GM18868 (cell line): ENCODE data around the gene PARP16.

ENCODE experiments used
- ATAC-seq: cut with Tn5 transposase; IDR thresholded peaks from one replicate; pipeline ENCODE4 v1.9.1; 2021; ENCODE audit warnings: mild to moderate bottlenecking, moderate library complexity; ENCODE audit not compliant: unreplicated experiment

The PARP16 gene, protein sequence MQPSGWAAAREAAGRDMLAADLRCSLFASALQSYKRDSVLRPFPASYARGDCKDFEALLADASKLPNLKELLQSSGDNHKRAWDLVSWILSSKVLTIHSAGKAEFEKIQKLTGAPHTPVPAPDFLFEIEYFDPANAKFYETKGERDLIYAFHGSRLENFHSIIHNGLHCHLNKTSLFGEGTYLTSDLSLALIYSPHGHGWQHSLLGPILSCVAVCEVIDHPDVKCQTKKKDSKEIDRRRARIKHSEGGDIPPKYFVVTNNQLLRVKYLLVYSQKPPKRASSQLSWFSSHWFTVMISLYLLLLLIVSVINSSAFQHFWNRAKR

DNA sequence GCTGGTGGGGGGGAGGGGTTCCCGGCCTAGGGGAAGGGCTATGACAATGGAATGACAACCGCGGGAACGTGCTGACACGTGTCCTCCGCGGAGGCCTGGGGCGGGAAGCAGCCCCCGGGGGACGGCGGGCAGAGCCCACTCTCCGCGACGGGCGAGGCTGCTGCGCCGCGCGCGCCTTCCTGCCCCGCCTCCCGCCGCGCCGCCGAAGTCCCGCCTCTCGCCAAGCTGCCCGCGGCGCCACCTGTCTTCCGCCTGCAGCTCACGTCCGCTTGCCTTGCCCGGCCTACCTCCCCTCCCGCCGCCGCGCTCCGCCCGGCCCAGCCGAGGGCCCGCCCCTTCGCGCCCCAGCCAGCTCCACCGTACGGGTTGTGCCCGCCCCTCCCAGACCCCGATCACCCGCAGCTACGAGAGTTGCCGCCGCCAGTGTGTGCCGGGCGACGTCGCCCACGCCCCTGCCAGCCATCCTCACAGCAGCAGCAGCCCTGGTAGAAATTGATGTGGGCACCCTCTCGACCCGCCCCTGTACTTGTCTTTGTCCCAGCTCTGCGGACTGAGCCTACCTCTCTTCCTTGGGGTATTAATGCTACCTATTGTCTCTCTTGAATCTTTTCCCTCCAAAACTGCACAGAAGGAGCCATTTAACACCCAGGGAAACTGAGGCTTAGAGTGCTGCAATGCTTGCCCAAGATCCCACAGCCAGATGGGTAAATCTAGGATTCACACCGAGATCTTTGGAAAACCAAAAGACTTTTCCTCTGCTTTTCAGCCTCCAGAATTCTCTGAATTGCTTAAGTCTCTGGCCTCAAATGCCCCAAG, at the start of gene PARP16:
PARP16 (minus strand) TSS at position 180 of the 816 bp plus-strand sequence. CDS start 457 bp downstream, outside the sequence.
- ATAC-seq, result peak; percentile 94

DNA sequence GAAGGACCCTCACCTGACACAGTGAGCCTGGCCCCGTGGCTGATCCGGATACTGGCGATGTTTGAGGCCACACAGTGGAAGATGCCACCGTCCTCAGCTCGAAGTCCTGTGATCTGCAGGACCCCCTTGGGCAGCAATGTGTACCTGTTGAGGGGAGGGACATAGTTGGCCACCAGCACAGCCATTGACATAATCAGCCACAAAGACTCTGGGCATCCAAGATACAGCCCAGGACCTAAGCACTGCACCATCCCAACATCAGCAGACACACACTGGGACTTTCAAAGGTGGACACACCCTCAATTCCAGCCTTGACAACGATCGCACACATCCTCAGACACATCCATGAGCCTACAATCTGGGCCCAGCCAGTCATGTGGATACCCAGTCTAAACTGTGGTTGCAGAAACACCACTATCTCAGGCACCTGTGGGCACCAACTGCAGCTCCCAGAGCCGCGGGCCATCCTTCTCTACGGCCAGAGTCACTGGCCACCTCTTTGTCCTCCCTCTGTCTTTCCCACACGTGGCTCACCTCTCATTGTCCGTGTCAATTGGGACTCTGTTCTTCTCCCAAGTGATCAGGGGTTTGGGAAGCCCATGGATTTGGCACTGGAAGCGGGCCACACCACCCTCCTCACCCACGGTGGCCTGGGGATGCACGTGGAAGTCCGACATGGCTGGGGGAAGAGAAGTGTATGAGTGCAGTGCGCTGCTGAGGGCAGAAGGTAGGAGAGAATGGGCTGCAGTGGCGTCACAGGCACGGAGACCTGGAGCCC, 48.8 kb upstream of the PARP16 start:
- ATAC-seq, result no peak

DNA sequence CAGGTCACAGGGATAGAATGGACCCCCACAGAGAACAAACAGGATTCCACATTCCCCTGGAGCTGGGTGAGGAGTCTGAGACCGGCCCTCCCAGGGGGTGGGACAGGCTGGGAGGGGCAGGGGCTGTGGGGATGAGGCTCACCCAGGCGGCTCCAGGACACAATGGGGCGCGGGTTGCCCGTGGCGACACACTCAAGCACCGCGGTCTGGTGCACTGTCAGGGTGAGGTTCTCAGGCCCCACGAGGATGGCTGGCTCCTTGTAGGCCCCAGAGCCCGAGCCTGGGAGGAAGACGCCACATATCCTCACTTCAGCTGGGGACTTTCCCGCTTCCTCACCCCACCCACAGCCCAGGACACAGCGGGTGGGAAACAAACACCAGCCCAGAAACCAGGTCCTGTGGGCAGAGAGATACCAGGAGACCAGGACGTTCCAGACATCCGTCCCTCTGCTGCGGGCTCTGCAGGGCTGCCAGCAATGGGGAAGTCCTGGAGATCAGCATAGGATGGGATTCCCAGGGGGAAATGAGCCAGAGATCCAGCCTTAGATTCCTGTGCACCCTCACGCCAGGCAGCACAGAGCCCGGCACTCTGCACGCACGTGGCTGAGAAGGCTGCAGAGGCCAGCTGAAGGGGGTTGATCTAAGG, 48.0 kb upstream of the PARP16 start:
- ATAC-seq, result no peak

DNA sequence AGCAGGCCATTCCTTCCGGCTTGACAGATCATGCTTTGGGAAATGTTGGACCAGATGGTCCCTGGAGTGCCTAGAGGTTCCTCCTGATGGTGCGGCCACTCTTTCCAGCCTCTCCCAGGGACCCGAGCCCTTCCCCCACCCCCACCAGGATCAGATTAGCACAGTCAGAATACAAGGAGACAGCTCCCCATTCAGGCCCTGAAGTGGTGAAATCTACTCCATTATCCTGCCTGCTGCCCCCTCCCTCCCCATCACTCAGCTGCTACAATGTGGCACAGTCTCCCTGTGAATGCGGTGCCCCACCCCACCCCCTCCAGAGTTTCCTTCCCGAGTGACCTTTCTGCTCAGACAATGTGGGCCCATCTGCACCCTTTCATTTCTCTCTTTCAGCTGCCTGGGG, 47.2 kb upstream of the PARP16 start:
- no peak for ATAC-seq

DNA sequence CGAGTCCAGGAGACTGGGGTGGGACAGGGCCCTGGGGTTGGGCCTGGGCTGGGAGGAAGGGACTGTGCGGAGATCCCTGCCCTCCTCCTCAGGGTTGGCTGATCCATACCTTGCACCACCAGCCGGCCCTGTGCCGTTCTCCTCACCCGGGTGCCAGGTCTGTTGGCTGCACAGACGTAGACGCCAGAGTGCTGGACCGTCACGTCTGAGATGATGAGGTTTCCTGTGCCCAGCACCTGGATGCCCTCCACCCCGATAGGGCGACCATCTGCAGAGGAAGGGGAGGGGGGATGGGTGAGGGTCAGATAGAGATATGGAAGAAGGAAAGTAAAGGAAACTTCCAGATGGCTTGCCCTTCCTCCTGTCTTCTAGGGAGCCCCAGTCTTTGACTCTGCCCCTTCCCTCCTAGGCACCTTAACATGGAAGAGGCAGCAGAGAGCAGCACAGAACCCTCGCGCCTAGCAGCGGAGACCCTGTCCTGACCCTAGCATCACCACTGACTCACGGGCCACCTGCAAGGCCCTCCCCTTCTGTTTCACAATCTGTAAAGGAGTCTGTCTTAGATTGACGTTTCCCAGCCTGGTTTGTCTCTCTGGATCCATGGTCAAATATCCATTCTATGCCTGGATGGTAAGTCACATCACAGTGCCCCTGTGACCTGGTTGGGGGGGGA, 46.6 kb upstream of the PARP16 start:
- ATAC-seq, result no peak

DNA sequence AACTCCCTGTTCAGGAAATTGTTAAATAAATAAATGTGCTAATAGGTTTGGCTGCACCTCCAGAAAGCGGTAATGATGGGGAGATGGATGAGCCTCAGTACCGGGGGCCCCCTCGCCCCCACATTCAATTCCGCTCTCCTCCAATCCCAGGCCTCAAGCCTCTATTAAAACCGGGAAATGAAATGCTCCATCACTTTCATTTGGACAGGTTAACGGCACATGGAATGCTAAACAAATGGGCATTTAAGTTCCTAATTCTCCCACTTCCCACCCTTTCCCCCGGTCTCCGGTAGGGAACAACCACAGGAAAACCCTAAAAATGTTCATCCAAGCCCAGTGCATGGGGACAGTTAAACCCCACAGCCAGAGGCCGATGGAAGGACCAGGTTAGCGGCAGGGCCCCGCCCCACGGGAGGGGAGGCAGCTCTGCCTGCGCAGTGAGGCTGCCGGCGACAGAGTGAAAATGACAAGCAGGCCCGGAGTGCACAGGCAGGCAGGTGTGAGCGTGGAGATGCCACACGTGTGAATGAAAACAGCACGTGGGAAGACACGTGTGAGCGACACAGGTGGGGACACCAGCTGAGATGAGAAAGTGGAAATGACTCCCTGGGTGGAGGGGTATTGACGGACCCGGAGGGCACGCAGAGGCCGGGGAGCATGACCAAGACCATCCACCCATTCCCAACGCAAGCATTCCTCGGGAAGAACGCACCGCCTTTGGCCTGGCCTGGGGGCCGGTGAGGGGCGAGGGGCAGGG, 45.9 kb upstream of the PARP16 start:
- no peak for ATAC-seq

DNA sequence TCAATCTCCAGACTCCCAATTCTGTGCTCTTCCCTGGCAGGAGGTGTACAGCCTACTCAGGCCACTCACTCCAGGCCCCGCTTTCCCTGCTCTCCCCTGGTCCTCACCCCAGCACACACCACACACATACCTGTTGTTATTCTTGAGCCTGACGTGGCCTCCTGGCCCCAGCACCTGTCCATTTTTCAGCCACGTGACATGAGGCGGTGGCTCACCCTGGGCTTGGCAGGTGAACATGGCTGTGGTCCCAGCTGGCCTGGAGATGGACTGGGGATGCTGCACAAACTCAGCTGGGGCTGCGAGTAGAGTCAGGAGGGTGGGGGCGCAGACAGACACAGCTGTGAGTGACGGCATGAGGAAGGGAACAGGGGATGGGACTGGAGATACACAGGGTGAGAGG, 45.1 kb upstream of the PARP16 start:
- no peak for ATAC-seq

DNA sequence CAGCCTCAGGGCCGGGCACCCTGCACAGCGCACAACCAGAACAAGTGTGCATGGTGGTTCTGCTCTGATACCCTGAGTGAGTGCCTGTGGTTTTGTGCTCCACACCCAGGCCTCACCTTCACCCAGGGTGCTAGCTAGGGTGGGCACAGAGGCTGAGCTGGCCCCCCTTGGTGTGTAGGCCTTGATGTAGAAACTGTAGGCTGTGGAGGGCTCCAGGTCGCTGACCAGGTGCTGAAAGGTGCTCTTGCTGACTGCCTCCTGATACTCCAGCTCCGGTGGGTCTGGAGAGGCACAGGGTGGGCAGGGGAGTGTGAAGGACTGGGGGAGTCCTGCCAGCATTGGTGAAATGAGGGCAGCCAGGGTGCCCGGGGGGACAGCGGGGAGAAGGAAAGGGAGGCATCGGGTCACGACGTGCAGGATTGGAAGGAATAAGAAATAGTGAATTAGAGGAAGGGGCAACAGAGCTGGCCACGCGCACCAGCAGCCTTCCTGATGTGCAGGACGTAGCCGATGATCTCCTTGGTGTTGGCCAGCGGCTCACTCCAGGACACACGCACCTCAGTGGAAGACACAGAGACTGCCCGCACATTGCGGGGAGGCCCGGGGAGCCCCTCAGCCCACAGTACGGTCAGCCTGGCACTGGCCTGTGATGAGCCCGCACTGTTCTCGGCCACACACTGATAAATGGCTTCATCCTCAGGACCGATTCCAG, 44.4 kb upstream of the PARP16 start:
- no peak for ATAC-seq

DNA sequence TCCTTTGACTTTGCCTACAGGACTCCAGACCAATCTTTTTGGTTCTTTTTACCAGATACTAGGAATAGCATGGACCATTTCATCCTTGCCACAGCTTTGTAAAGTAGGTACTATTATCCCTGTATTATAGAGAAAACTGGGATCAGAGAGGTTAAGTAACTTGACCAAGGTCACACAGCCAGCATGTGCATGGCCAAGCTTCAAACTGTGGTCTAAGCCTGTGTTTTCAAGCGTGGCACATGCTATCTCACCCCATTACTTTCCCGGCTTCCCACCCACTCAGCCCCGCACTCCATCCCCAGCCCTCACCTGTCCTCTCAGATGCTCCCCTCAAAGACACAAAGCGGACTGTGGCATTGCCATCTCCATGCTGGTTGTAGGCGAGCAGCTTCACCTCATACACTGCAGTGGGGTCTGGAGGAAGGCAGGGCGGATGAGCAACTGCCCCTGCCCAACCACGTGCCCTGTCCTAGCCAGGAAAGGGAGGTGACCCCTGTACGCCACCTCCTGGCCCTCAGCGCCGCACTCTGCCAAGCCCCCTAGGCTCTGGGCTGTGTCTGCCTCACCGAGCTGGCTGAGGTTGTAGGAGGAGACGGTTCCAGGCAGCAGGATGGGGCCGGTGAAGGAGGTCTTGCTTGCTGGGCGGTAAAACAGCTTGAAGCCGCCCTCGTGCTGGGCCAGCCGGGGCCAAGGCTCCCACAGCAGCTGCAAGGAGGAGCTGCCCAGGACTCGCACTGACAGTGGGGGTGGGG, 43.5 kb upstream of the PARP16 start:
- no peak for ATAC-seq

DNA sequence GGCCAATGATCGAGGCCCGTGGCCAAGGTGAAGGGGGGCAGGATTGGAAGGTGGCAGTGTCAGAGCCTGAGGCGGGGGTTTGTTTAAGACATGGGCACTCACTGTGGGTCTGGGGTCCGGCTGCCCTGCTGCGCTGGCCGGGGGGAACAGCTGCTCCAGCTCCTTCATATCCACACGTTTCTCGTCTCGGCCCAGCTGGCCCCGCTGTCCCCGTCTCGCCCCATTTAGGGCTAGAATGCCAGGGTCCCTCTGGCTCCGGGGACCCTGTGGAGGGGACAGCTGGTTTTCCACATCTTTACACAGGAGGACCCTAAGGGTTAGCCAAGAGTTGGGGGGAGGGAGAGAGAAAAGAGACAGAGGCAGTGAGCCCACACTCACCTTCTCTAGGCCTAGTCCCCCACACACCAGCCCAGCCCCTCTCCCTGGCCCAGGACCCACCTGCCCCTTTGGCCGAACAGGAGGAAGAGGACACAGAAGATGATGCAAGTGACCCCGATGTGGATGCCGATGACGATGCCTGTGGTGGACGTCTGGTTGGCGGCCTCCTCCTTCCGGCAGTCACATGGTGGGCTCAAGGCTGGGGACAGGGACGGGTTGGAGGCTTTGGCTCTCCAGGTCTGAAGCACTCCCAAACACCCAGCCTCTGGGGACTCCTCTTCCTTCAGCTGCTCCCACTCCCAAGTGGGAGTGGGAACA, 42.8 kb upstream of the PARP16 start:
- no peak for ATAC-seq

DNA sequence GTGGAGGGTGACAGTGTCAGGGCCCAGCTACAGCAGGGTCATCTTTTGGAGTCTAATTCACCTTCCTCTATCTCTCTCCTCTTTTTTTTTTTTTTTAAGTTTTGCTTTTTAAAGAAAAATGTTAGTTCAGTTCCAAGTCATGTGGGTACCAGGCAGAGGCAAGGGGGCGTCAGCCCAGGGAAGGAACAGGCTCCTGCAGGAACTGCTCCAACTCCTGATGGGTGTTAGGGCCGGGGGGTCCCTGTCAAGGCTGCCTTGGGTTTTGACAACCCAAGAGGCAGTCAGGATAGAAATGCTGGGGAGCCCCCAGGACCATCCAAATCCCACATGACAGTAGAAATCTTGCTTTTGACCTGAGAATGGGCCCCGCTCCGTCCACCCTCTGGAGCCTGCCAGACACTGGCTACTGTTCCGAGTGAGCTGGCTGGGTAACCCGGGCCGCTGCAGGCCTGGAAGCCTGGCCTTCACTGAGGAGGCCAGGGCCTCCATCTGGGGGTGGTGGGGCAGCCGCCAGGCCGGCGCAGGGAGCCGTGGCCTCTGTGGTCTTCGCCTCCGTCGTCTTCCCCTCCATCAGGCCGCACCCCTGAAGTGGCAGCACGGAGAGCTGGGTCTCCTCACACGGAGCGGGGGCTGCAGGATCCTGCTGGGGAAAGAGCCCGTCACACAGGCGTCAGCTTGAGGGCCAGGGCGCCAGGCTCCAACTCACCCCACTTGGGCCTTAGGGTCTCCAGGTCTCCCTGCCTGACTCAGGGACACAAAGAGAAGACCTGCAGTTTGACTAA, 42.0 kb upstream of the PARP16 start:
- no peak for ATAC-seq

DNA sequence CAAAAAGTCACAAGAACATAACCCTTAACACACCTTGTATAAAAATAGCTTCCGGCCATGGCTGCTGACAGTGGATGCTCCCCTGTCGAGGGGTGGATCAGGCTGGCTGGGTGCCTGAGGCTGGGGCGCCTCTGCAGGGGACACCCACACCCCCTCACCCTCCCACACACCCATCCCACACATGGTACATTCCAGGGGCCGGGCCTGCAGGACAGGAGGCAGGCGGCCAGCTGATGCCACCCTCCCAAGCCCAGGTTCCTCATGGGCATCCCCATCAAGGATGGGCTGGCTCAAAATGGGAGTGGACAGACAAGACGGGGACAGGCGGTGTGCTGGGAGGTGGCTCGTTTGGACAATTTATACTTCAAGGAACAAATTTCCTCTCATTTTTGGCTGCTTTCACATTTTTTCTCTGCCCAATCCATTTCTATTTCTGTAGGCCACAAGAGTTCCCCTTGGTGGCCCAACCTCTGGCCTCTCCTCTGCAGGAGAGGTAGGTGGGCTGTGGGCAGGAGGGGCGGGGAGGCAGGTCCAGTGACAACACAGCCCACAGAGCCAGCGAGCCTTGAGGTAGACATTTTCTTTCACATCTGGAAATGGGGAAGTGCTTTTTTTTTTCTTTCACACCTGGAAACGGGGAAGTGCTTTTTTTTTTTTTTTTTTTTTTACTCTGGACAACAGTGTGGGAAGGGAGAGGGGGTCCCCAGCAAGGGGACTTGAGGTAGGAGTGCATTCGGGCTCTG, 41.1 kb upstream of the PARP16 start:
- no peak for ATAC-seq

DNA sequence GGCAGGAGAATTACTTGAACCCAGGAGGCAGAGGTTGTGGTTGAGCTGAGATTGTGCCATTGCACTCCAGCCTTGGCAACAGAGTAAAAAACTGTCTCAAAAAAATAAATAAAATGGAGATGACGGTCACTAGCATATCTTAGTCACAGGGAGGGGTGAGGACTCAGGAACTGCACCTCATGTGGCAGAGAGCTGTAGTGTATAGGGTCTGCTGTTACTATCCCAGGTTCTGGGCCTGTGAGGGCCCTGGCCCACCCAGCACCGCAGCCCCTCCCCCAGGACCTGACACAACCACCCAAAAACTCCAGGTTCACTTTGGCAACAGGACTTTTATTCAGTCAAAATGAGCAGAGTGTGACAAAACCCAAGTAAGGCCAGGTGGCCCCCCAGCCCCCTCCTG, 40.1 kb upstream of the PARP16 start:
- no peak for ATAC-seq

DNA sequence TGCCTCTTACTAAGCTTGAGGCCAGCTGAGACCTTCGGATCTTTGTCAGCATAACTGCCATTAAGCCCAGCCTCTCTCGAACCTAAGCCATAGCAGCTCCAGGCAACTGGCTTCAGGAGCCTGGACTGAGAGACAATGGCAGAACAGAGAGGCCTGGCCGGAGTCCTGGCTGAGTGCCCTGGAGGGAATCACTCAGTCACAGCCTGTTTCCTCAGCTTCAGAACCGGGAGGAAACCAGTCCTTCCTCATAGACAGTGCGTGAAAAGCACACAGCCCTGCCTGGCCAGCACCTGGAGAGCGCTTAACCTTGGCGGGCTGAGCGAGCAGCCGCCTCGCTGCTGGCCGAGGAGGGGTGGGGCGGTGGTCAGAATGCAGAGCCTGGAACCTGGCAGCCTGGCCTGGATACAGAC, 39.4 kb upstream of the PARP16 start:
- ATAC-seq, result no peak

DNA sequence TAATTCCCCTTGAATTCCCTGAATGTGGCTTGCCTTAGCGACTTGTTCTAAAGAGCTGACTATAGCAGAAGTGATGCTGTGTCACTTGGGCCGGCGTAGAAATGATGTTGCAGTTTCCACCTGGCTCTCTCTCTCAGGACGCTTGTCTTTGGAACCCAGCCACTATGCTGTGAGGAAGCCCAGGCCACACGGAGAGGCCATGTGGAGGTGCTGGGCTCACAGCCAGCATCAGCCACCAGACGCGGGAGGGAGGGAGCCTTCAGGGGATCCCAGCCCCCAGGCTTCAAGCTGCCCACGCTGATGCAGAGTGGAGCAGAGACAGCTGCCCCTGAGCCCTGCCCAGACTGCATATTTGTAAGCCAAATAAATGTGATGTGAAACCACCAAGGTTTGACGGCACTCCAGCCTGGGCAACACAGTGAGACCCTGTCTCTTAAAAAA, 36.4 kb upstream of the PARP16 start:
- ATAC-seq, result no peak

DNA sequence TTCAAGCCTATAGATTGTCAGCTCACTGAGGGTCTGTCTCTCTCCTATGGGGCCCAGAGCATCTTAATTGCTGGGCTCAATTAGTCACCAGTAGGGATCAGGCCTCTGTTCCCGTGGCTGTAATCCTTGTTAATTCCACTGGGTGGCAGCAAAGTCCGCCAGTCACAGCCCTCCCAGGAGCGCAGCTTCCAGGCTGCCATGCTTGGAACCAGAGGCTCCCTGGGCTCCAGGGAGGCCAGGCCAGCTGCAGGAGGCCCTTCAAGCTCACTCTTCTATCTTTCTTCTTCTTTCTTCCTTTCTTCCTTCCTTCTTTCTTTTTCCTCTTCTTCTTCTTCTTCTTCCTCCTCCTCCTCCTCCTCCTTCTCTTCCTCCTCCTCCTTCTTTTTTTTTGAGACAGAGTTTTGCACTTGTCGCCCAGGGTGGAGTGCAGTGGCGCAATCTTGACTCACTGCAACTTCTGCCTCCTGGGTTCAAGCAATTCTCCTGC, 32.2 kb upstream of the PARP16 start:
- peak; percentile 45 for ATAC-seq
